Measurements from ENCODE around the gene NCAM2. TPM values are rescaled to one million over a fixed set of nuclear protein-coding genes. Genes with fewer than 3 reads are reported as not detected.
A peak's percentile ranks its signal among the peaks of the same experiment; 100 is the strongest.

NCAM2 gene
- total RNA-seq, 1 donor from 2014 or later, result 3.6 TPM

DNA sequence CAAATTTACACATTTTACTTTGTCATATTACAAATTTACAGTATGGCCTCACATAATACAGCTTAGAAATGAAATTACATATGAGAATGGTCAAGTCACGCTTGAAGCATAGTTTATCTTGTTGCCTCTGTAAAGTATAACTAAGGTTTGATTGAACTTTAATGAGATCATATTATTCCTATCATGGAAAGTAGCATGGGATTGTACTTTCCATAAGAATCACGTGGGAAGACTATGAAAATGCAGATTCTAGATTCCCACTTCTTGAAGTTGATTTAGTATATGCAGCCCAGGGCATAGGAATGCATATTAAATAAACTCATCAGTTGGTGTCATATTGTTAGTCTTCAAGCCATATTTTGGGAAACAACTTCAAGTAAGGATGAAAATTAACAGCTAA is 342.8 kb downstream of the NCAM2 start:
- TF ChIP-seq, protein P1, sequence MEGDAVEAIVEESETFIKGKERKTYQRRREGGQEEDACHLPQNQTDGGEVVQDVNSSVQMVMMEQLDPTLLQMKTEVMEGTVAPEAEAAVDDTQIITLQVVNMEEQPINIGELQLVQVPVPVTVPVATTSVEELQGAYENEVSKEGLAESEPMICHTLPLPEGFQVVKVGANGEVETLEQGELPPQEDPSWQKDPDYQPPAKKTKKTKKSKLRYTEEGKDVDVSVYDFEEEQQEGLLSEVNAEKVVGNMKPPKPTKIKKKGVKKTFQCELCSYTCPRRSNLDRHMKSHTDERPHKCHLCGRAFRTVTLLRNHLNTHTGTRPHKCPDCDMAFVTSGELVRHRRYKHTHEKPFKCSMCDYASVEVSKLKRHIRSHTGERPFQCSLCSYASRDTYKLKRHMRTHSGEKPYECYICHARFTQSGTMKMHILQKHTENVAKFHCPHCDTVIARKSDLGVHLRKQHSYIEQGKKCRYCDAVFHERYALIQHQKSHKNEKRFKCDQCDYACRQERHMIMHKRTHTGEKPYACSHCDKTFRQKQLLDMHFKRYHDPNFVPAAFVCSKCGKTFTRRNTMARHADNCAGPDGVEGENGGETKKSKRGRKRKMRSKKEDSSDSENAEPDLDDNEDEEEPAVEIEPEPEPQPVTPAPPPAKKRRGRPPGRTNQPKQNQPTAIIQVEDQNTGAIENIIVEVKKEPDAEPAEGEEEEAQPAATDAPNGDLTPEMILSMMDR (conservative IDR thresholded peaks at IDR 0.05), result no peak
- no peak overlapping the region for H3K27ac Mint-ChIP-seq (ENCODE audit: unreplicated experiment)
- H3K9me3 Mint-ChIP-seq, result peaks cover 12% of the 10 kb centered on the region
- peaks cover 10% of the 10 kb centered on the region for H3K36me3 Mint-ChIP-seq (ENCODE audit: low read depth)
- no peak for DNase-seq (ENCODE audit: low read depth, low spot score)
- no peak overlapping the region for H3K4me3 Mint-ChIP-seq
- no peaks in the 10 kb centered on the region for H3K4me1 Mint-ChIP-seq
- no peaks in the 10 kb centered on the region for H3K27me3 Mint-ChIP-seq (ENCODE audit: low read depth)

DNA sequence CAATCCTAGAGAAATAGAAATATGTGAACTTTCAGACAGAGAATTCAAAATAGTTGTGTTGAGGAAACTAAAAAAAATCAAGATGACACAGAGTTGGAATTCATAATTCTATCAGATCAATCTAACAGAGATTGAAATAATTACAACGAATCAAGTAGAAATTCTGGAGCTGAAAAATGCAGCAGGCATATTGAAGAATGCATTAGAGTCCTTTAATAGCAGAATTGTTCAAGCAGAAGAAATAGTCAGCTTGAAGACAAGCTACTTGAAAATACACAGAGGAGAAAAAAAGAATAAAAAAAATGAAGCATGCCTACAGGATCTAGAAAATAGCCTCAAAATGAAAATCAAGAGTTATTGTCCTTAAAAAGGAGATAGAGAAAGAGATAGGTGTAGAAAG is 347.1 kb downstream of the NCAM2 start:
- Mint-ChIP-seq H3K4me3 (no peak overlapping the region), H3K27ac (ENCODE audit: unreplicated experiment) (no peak overlapping the region), H3K4me1 (no peaks in the 10 kb centered on the region), H3K27me3 (ENCODE audit: low read depth) (no peaks in the 10 kb centered on the region), H3K9me3 (peaks cover 24% of the 10 kb centered on the region), H3K36me3 (ENCODE audit: low read depth) (peaks cover 13% of the 10 kb centered on the region)
- DNase-seq (ENCODE audit: low read depth, low spot score), result no peak
- TF ChIP-seq, protein P1 (conservative IDR thresholded peaks at IDR 0.05), result no peak

DNA sequence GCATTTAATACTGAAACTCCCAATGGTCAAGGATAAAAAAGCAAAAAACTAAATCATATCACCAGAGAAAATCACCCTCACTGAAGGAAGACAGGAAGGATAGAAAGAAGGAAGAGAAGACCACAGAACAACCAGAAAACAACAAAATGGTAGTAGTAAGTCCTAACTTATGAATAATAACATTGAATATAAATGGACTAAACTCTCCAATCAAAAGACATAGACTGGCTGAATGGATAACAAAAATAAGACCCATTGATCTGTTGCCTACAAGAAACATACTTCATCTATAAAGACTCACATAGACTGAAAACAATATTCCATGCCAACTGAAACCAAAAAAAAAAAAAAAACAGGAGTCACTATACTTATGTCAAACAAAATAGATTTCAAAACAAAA is 347.7 kb downstream of the NCAM2 start:
- H3K27me3 Mint-ChIP-seq (ENCODE audit: low read depth), result no peaks in the 10 kb centered on the region
- no peak overlapping the region for H3K4me3 Mint-ChIP-seq
- no peak overlapping the region for H3K27ac Mint-ChIP-seq (ENCODE audit: unreplicated experiment)
- H3K4me1 Mint-ChIP-seq, result no peaks in the 10 kb centered on the region
- H3K36me3 Mint-ChIP-seq (ENCODE audit: low read depth), result peaks cover 13% of the 10 kb centered on the region
- H3K9me3 Mint-ChIP-seq, result peaks cover 24% of the 10 kb centered on the region
- DNase-seq (ENCODE audit: low read depth, low spot score), result no peak
- TF ChIP-seq, protein P1 (conservative IDR thresholded peaks at IDR 0.05), result no peak

DNA sequence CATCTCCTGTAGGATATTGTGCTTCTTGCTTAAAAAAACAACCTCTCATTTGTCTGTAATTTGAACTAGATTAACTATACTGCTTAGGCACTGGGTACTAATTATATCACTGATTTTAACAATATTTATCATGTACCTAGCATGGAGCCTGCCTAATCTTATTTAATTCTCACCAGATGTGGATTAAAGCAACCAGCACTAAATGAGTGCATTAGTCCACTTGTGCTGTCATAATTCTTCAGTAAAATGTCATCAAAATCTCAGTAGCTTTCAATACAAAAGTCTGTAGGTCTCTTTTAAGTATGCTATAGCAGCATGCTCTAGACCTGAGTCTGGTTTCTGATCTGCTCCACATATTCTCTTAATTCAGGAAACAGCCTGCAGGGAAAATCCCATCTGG is 368.1 kb downstream of the NCAM2 start:
- Mint-ChIP-seq H3K4me3 (no peak overlapping the region), H3K27ac (ENCODE audit: unreplicated experiment) (no peak overlapping the region), H3K9me3 (no peaks in the 10 kb centered on the region), H3K4me1 (peaks cover 14% of the 10 kb centered on the region), H3K27me3 (ENCODE audit: low read depth) (no peaks in the 10 kb centered on the region), H3K36me3 (ENCODE audit: low read depth) (no peaks in the 10 kb centered on the region)
- DNase-seq (ENCODE audit: low read depth, low spot score), result no peak
- TF ChIP-seq, protein P1 (conservative IDR thresholded peaks at IDR 0.05), result no peak

DNA sequence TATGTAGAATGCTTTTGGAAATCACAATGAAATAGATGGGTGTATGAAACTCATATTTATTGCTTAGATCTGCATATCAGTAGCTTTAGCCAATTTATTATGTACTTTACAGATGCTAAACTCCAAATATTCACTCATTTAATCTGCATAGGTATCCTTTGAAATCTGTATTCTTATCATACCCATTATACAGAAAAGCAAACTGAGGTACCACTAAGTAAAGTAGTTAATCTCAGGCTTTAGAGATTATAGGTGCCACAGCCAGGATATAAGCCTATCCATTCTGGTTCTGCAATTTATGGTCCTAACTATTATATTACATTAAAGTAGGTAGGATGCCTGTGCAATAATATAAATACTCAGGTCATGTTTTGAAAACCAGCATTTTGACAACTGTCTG is 369.4 kb downstream of the NCAM2 start:
- peaks cover 14% of the 10 kb centered on the region for H3K4me1 Mint-ChIP-seq
- TF ChIP-seq, protein P1 (conservative IDR thresholded peaks at IDR 0.05), result no peak
- DNase-seq (ENCODE audit: low read depth, low spot score), result no peak
- H3K9me3 Mint-ChIP-seq, result no peaks in the 10 kb centered on the region
- H3K27ac Mint-ChIP-seq (ENCODE audit: unreplicated experiment), result no peak overlapping the region
- no peak overlapping the region for H3K4me3 Mint-ChIP-seq
- no peaks in the 10 kb centered on the region for H3K36me3 Mint-ChIP-seq (ENCODE audit: low read depth)
- H3K27me3 Mint-ChIP-seq (ENCODE audit: low read depth), result no peaks in the 10 kb centered on the region

DNA sequence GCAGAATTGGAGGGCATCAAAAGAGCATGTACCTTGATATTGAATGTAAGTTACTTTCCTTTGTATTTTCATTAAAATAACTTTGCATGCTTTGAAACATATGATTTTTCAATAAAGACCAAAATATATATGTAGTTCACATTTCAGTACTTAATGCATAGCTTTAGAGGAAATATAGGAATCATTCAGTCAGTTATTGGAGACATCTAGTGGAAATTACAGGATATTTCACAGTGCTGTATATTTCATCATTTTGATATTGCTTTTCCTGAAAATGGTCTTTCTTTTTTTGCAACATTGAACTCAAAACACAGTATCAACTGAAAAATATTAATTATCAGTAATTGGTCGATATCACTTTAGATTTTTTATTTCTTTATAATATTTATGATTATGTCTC is 375.8 kb downstream of the NCAM2 start:
- no peak overlapping the region for H3K27ac Mint-ChIP-seq (ENCODE audit: unreplicated experiment)
- no peak for DNase-seq (ENCODE audit: low read depth, low spot score)
- TF ChIP-seq, protein P1 (conservative IDR thresholded peaks at IDR 0.05), result peak; percentile 30
- no peaks in the 10 kb centered on the region for H3K4me1 Mint-ChIP-seq
- no peaks in the 10 kb centered on the region for H3K36me3 Mint-ChIP-seq (ENCODE audit: low read depth)
- no peak overlapping the region for H3K4me3 Mint-ChIP-seq
- H3K27me3 Mint-ChIP-seq (ENCODE audit: low read depth), result no peaks in the 10 kb centered on the region
- H3K9me3 Mint-ChIP-seq, result no peaks in the 10 kb centered on the region

Measured in neural crest cell (in vitro differentiated cells).